Neural cell (in vitro differentiated cells): Measurements from ENCODE around the gene JADE2.

Source experiments
- EP300 ChIP-seq: fragments of 450-650 bp; conservative IDR thresholded peaks from 2 replicates; pipeline ENCODE4 v1.6.1; 2014; ENCODE audit warnings: antibody characterized with exemption, mild to moderate bottlenecking, moderate library complexity; ENCODE audit not compliant: poor library complexity, severe bottlenecking
- EZH2 ChIP-seq: fragments of 200-600, 300-800 bp; shearing (Covaris generic), sonication (generic); IDR thresholded peaks from 2 replicates; pipeline ENCODE4 v1.6.1; 2014; ENCODE audit warnings: antibody characterized with exemption, low read length, borderline replicate concordance, mild to moderate bottlenecking; ENCODE audit not compliant: insufficient read depth, poor library complexity, severe bottlenecking
- POLR2AphosphoS5 ChIP-seq: IDR thresholded peaks from 2 replicates; pipeline ENCODE4 v1.6.1; 2012
- REST ChIP-seq: IDR thresholded peaks from 2 replicates; pipeline ENCODE4 v1.6.1; 2012; ENCODE audit warnings: borderline replicate concordance
- SMC3 ChIP-seq: fragments of 450-650 bp; conservative IDR thresholded peaks from 2 replicates; pipeline ENCODE4 v1.6.1; 2014; ENCODE audit warnings: antibody characterized with exemption, mild to moderate bottlenecking, moderate library complexity; ENCODE audit not compliant: poor library complexity
- TAF1 ChIP-seq: IDR thresholded peaks from 2 replicates; pipeline ENCODE4 v1.6.1; 2012; ENCODE audit warnings: low read depth
- TF ChIP-seq, protein P1 (sequence below): fragments of 450-650 bp; IDR thresholded peaks from 2 replicates; pipeline ENCODE4 v1.5.1; 2014; ENCODE audit warnings: antibody characterized with exemption, mild to moderate bottlenecking, moderate library complexity; ENCODE audit not compliant: poor library complexity, severe bottlenecking

DNA sequence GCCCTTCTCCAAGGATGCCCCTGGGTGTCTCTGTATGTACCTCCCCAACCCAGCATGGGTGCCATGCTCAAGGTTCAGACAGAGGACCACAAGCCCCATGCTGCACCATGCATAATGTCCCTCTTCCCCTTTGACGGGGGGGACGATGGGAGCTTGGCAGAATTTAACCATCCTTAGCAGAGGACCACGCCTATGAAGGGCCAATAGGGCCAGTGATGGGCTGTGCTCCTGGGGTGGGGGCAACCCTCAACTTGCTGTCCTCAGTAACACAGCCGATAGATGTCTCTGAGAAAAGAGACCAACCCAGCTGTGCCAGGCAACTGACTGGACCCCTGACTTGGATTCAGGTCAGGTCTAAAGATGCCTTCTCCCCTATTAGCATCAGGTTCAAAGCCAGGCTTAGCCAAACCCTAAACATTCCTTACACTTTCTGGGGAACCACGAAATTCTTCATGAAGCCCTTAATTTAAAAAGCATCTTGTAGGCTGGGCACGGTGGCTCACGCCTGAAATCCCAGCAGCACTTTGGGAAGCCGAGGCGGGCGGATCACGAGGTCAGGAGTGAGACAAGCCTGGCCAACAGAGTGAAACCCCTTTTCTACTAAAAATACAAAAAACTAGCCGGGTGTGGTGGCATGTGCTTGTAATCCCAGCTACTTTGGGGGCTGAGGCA lies 20.7 kb upstream of the JADE2 start:
- no peak for TF ChIP-seq SMC3
- TF ChIP-seq POLR2AphosphoS5, result no peak
- no peak for TF ChIP-seq REST
- TF ChIP-seq, protein P1, sequence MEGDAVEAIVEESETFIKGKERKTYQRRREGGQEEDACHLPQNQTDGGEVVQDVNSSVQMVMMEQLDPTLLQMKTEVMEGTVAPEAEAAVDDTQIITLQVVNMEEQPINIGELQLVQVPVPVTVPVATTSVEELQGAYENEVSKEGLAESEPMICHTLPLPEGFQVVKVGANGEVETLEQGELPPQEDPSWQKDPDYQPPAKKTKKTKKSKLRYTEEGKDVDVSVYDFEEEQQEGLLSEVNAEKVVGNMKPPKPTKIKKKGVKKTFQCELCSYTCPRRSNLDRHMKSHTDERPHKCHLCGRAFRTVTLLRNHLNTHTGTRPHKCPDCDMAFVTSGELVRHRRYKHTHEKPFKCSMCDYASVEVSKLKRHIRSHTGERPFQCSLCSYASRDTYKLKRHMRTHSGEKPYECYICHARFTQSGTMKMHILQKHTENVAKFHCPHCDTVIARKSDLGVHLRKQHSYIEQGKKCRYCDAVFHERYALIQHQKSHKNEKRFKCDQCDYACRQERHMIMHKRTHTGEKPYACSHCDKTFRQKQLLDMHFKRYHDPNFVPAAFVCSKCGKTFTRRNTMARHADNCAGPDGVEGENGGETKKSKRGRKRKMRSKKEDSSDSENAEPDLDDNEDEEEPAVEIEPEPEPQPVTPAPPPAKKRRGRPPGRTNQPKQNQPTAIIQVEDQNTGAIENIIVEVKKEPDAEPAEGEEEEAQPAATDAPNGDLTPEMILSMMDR, result no peak
- TF ChIP-seq TAF1, result no peak
- TF ChIP-seq EZH2, result no peak
- no peak for TF ChIP-seq EP300
